Panc1 (cell line): ENCODE data around the gene LRRC4. TPM values are rescaled to one million over a fixed set of nuclear protein-coding genes. Genes with fewer than 3 reads are reported as not detected.

Experiments used
- ATAC-seq: fragments of 200-7000 bp; cut with Tn5 transposase; 2 replicates; pipeline ENCODE4 v1.9.1; 2020; ENCODE audit warnings: mild to moderate bottlenecking, moderate library complexity
- BruUV-seq: library from RNA; stranded (reverse); fragments of 400-500 nt; replicated peaks from 2 replicates; lab custom pipeline; 2021; lab: Mats Ljungman, UMichigan
- CTCF ChIA-PET: fragments of 300-600 bp; sonication (Branson Sonifier 250); formaldehyde crosslinking; loops from one replicate; lab custom pipeline; 2022; ENCODE audit warnings: antibody characterized with exemption; lab: Charles Lee
- POLR2A ChIA-PET: fragments of 300-600 bp; sonication (Branson Sonifier 250); formaldehyde crosslinking; loops from one replicate; lab custom pipeline; 2022; ENCODE audit warnings: antibody characterized with exemption; lab: Charles Lee
- DNase-seq: peaks from one replicate; pipeline ENCODE4 v3.0.0-alpha.2; 2010; ENCODE audit warnings: low read depth, low spot score
- H3K27ac ChIP-seq: 2 replicates; pipeline ENCODE4 v1.5.1; 2011; ENCODE audit warnings: mild to moderate bottlenecking, low read length, inconsistent platforms
- H3K27me3 ChIP-seq: fragments of 200-500 bp; sonication (Bioruptor generic); 2 replicates; pipeline ENCODE4 v1.6.0; 2014; ENCODE audit warnings: low read length, inconsistent platforms; ENCODE audit not compliant: control insufficient read depth, insufficient read depth
- H3K36me3 ChIP-seq: fragments of 200-500 bp; sonication (Bioruptor generic); 2 replicates; pipeline ENCODE4 v1.5.1; 2014; ENCODE audit warnings: inconsistent platforms, mild to moderate bottlenecking, low read length, moderate library complexity; ENCODE audit not compliant: control insufficient read depth, insufficient read depth
- H3K4me1 ChIP-seq: 2 replicates; pipeline ENCODE4 v1.5.1; 2011; ENCODE audit warnings: inconsistent platforms, mild to moderate bottlenecking, low read length, moderate library complexity; ENCODE audit not compliant: control insufficient read depth, insufficient read depth
- H3K4me3 ChIP-seq, 2 experiments: 2 replicates each; pipeline ENCODE4 v1.5.1; 2011 to 2012; ENCODE audit warnings: low read depth in 2 of 2, low read length in 2 of 2, mild to moderate bottlenecking in 2 of 2, inconsistent platforms in 1 of 2, moderate library complexity in 1 of 2
- H3K9me3 ChIP-seq: fragments of 200-500 bp; sonication (Bioruptor generic); 2 replicates; pipeline ENCODE4 v1.5.1; 2014; ENCODE audit warnings: low read depth, mild to moderate bottlenecking, inconsistent platforms, low read length, moderate library complexity; ENCODE audit not compliant: control insufficient read depth, insufficient read depth
- CTCF ChIP-seq: fragments of 450-650 bp; IDR thresholded peaks from 2 replicates; pipeline ENCODE4 v1.5.1; 2017; ENCODE audit warnings: mild to moderate bottlenecking
- POLR2AphosphoS5 ChIP-seq: IDR thresholded peaks from 2 replicates; pipeline ENCODE4 v1.6.1; 2012; ENCODE audit warnings: mild to moderate bottlenecking, low read depth, low read length, moderate library complexity
- REST ChIP-seq, 2 experiments: IDR thresholded peaks; 2 replicates each; pipeline ENCODE4 v1.6.1; 2011 to 2012; ENCODE audit warnings: low read depth in 2 of 2, control low read depth in 1 of 2, low read length in 1 of 2, mild to moderate bottlenecking in 1 of 2, moderate library complexity in 1 of 2; ENCODE audit not compliant: insufficient read depth in 1 of 2
- SIN3A ChIP-seq: IDR thresholded peaks from 2 replicates; pipeline ENCODE4 v1.6.1; 2012; ENCODE audit warnings: low read depth, mild to moderate bottlenecking, low read length, moderate library complexity, borderline replicate concordance; ENCODE audit not compliant: insufficient read depth
- TCF7L2 ChIP-seq: IDR thresholded peaks from 2 replicates; pipeline ENCODE4 v1.6.1; 2011; ENCODE audit warnings: mild to moderate bottlenecking, low read depth, low read length, inconsistent platforms
- in situ Hi-C: cut with HindIII; loops from 2 replicates; pipeline ENCODE4 v1.10.0; 2016; ENCODE audit warnings: low sequenced_read_pairs, low pct_unique_long_range_greater_than_20kb
- intact Hi-C: fragments of 100-400 bp; cut with micrococcal nuclease; formaldehyde crosslinking; loops from one replicate; pipeline ENCODE4 v1.10.0; 2022; ENCODE audit not compliant: unreplicated experiment
- total RNA-seq: library from RNA; stranded (reverse); gene quantifications from one replicate; pipeline ENCODE4 v1.2.1, GENCODE V29; 2021; ENCODE audit not compliant: unreplicated experiment

LRRC4 gene
- total RNA-seq, 1 experiment from 2014 or later, result not detected

- no TSS peak for BruUV-seq
- TF ChIP-seq TCF7L2 (no peak), REST (IDR thresholded peaks at IDR 0.05; ENCODE audit: insufficient read depth in 1 of 2, low read depth in 2 of 2, low read length in 1 of 2) (no peak), SIN3A (no peak), CTCF (no peak), POLR2AphosphoS5 (no peak)
- Histone ChIP-seq H3K4me3 (no peak overlapping the region), H3K27ac (no peak overlapping the region), H3K9me3 (no peaks in the 10 kb centered on the region), H3K27me3 (no peaks in the 10 kb centered on the region), H3K4me1 (no peaks in the 10 kb centered on the region), H3K36me3 (no peaks in the 10 kb centered on the region)
- in situ Hi-C loops (no loop called here), intact Hi-C loops (no loop called here)
- ChIA-PET CTCF (no interaction called here), POLR2A (no interaction called here)
- DNase-seq, result no peak
- ATAC-seq, result no peak
Measured at GRCh38 chr7:128052404-128052803, 21.2 kb upstream of the LRRC4 start.

GRCh38 chr7:128045766-128046165 is 14.5 kb upstream of the LRRC4 start:
- H3K36me3 ChIP-seq, result no peaks in the 10 kb centered on the region
- ATAC-seq (no peak), DNase-seq (no peak)
- ChIA-PET CTCF (no interaction called here), POLR2A (no interaction called here)
- intact Hi-C loops, result no loop called here
- TF ChIP-seq POLR2AphosphoS5 (no peak), SIN3A (no peak), CTCF (no peak), REST (IDR thresholded peaks at IDR 0.05; ENCODE audit: insufficient read depth in 1 of 2, low read depth in 2 of 2, low read length in 1 of 2) (no peak), TCF7L2 (no peak)
- no peak overlapping the region for H3K27ac ChIP-seq
- no peaks in the 10 kb centered on the region for H3K27me3 ChIP-seq
- no peak overlapping the region for H3K4me3 ChIP-seq
- in situ Hi-C loops, result no loop called here
- no TSS peak for BruUV-seq
- H3K9me3 ChIP-seq, result no peaks in the 10 kb centered on the region
- no peaks in the 10 kb centered on the region for H3K4me1 ChIP-seq
